DOHH2 (cell line): ENCODE data around the gene CPNE6.

Source experiments
- H3F3A ChIP-seq: fragments of 200-600 bp; sonication (generic), shearing (Covaris generic); 2 replicates; pipeline ENCODE4 v1.6.0; 2016; ENCODE audit warnings: antibody characterized with exemption, mild to moderate bottlenecking; ENCODE audit not compliant: control insufficient read depth, insufficient read depth
- H3K27ac ChIP-seq: fragments of 200-600 bp; sonication (generic); 2 replicates; pipeline ENCODE4 v1.5.1; 2014; ENCODE audit warnings: low read depth, mild to moderate bottlenecking, low read length, moderate library complexity
- H3K27me3 ChIP-seq: fragments of 200-600 bp; sonication (generic); 2 replicates; pipeline ENCODE4 v1.6.1; 2014; ENCODE audit warnings: mild to moderate bottlenecking, low read length, mixed read lengths; ENCODE audit not compliant: control insufficient read depth
- H3K36me3 ChIP-seq: fragments of 200-600 bp; sonication (generic); 2 replicates; pipeline ENCODE4 v1.6.1; 2014; ENCODE audit warnings: mild to moderate bottlenecking, low read length, moderate library complexity, mixed read lengths; ENCODE audit not compliant: control insufficient read depth
- H3K4me1 ChIP-seq: fragments of 200-600 bp; sonication (generic); 2 replicates; pipeline ENCODE4 v1.6.1; 2014; ENCODE audit warnings: mild to moderate bottlenecking, low read length, mixed read lengths; ENCODE audit not compliant: control insufficient read depth
- H3K4me2 ChIP-seq: fragments of 200-600 bp; sonication (generic); 2 replicates; pipeline ENCODE4 v1.6.0; 2014; ENCODE audit warnings: mild to moderate bottlenecking, low read length, moderate library complexity
- H3K4me3 ChIP-seq: fragments of 200-600 bp; sonication (generic); 2 replicates; pipeline ENCODE4 v1.5.1; 2014; ENCODE audit warnings: mild to moderate bottlenecking, low read length, mixed read lengths
- H3K79me2 ChIP-seq: fragments of 200-600 bp; sonication (generic); 2 replicates; pipeline ENCODE4 v1.6.1; 2014; ENCODE audit warnings: mild to moderate bottlenecking, low read length, mixed read lengths; ENCODE audit not compliant: control insufficient read depth
- H3K9me2 ChIP-seq: fragments of 200-600 bp; sonication (generic); replicated peaks from 2 replicates; pipeline ENCODE4 v1.6.1; 2014; ENCODE audit warnings: mild to moderate bottlenecking, low read length, mixed read lengths; ENCODE audit not compliant: control insufficient read depth
- H3K9me3 ChIP-seq: fragments of 200-600 bp; sonication (generic); 2 replicates; pipeline ENCODE4 v1.6.1; 2014; ENCODE audit warnings: antibody characterized with exemption, low read length, mixed read lengths; ENCODE audit not compliant: control insufficient read depth, insufficient read depth
- H4K20me1 ChIP-seq: fragments of 200-600 bp; sonication (generic); 2 replicates; pipeline ENCODE4 v1.6.0; 2014; ENCODE audit warnings: low read depth, mild to moderate bottlenecking, antibody characterized with exemption, low read length, moderate library complexity; ENCODE audit not compliant: control insufficient read depth, insufficient read depth
- CTCF ChIP-seq: fragments of 200-600 bp; sonication (generic); IDR thresholded peaks from one replicate; pipeline ENCODE4 v1.5.1; 2014; ENCODE audit warnings: antibody characterized with exemption, mild to moderate bottlenecking, low read depth, low read length; ENCODE audit not compliant: poor library complexity, severe bottlenecking
- EZH2phosphoT487 ChIP-seq: fragments of 200-600 bp; sonication (generic); IDR thresholded peaks from 2 replicates; pipeline ENCODE4 v1.6.1; 2017; ENCODE audit warnings: borderline replicate concordance, mild to moderate bottlenecking, antibody characterized with exemption, low read length, moderate library complexity, mixed read lengths

Gene CPNE6

GRCh38 chr14:24055971-24056799, 15.2 kb upstream of the CPNE6 start:
- H3K4me1 ChIP-seq: peaks cover 15% of the 10 kb centered on the region
- H3K4me3 ChIP-seq: no peak overlapping the region
- H3K9me3 ChIP-seq: no peaks in the 10 kb centered on the region
- no peaks in the 10 kb centered on the region for H3K9me2 ChIP-seq
- H3K4me2 ChIP-seq: no peak overlapping the region
- H3K36me3 ChIP-seq: no peaks in the 10 kb centered on the region
- no peaks in the 10 kb centered on the region for H3F3A ChIP-seq
- peaks cover 15% of the 10 kb centered on the region for H3K27me3 ChIP-seq
- H3K27ac ChIP-seq: no peak overlapping the region
- H4K20me1 ChIP-seq: no peaks in the 10 kb centered on the region
- no peaks in the 10 kb centered on the region for H3K79me2 ChIP-seq
- TF ChIP-seq CTCF: no peak
- no peak for TF ChIP-seq EZH2phosphoT487

- Histone ChIP-seq H3K9me2 (no peaks in the 10 kb centered on the region), H4K20me1 (no peaks in the 10 kb centered on the region), H3K4me3 (no peak overlapping the region), H3K27ac (no peak overlapping the region), H3K4me1 (peaks cover 10% of the 10 kb centered on the region), H3K27me3 (peaks cover 15% of the 10 kb centered on the region), H3K79me2 (no peaks in the 10 kb centered on the region), H3F3A (no peaks in the 10 kb centered on the region), H3K9me3 (no peaks in the 10 kb centered on the region), H3K36me3 (no peaks in the 10 kb centered on the region), H3K4me2 (no peak overlapping the region)
- TF ChIP-seq CTCF (no peak), EZH2phosphoT487 (no peak)
Observed at GRCh38 chr14:24056800-24057184, 14.6 kb upstream of the CPNE6 start.

- Histone ChIP-seq H3K36me3 (no peaks in the 10 kb centered on the region), H3K4me2 (no peak overlapping the region), H3K79me2 (no peaks in the 10 kb centered on the region), H3F3A (no peaks in the 10 kb centered on the region), H4K20me1 (no peaks in the 10 kb centered on the region), H3K27ac (no peak overlapping the region), H3K4me1 (peaks cover 6% of the 10 kb centered on the region), H3K9me2 (no peaks in the 10 kb centered on the region), H3K9me3 (no peaks in the 10 kb centered on the region), H3K4me3 (no peak overlapping the region), H3K27me3 (peaks cover 12% of the 10 kb centered on the region)
- TF ChIP-seq CTCF: no peak
- no peak for TF ChIP-seq EZH2phosphoT487
Observed at GRCh38 chr14:24057271-24057670, 14.1 kb upstream of the CPNE6 start.
